ENCODE data around the gene NEURL4.
A peak's percentile ranks its signal among the peaks of the same experiment; 100 is the strongest.
"Not testable (repeated sequence)": the region's sequence is repeated elsewhere in the genome, so short reads cannot be mapped to it uniquely, and the experiment has no call there.

Gene NEURL4

DNA sequence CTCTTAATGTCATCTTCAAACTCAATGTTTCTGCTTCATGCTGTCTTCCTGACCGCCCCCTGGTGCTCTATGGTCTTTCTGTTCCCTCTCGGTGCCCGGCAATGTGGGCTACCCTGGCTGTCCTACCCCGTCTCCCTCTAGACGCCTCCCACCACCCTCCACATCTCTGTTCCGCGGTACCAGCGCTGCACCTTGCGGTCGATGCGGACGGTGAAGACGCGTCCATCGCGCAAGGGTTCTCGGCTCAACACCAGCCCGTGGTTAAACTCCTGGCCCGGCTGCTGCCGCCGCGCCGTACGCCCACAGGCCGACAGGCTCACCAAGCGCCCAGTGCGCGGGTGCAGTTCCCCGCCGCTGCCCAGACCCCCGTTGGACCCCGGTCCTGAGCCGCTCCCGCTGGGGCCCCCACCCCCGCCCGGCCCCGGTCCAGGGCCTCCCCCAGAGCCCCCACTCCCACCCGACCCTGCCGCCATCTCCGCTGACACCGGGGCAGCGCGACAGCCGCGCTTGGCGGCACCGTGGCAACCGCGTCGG, at the start of gene NEURL4:
TSS of gene NEURL4 (minus strand) at position 496 of the 534 bp plus-strand sequence. CDS start at position 473, 23 bp downstream.
- peak; percentile 38 for DNase-seq

DNA sequence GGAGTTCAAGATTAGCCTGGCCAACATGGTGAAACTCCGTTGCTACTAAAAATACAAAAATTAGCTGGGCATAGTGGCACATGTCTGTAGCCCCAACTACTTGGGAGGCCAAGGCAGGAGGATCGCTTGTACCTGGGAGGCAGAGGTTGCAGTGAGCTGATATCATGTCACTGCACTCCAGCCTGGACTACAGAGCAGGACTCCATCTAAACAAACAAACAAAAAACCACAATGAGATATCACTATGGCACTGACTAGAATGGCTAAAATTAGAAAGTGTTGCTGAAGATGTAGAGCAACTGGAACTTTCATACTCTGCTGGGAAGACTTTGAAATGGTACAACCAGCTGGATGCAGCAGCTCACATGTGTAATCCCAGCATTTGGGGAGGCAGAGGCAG, 45.2 kb upstream of the NEURL4 start:
- DNase-seq = no peak

DNA sequence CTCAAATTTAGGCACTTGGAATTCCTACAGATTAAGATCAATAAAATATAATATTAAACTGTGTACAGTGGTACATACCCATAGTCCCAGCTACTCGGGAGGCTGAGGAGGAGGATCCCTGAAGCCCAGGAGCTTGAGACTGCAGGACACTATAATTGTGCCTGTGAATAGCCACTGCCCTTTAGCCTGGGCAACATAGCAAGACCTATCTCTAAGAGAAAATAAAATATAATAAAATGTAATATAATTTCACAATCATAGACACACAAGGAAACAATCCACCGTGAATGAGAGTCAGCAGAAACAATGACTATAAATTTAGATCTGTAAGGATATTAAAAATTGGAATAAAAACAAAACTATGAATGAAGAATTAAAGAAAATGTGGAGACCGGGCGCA, 41.7 kb upstream of the NEURL4 start:
- DNase-seq = no peak

DNA sequence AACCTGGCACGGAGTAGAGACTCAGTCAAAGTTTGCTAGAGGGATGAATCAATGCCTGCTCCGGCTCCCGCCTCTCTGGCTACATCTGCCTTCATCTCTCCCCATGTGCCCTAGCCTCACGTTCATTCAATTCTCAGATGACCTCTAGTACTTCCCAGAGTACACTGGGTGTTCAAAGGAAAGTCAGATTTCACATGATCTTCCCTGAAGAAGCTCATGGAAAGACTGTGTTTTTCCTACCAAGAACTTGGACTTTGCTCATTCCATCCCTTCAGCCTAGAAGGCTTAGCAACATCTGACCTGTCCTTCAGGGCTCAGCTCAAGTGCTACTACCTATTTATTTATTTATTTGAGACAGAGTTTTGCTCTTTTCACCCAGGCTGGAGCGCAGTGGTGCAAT, 40.7 kb upstream of the NEURL4 start:
- DNase-seq = no peak

DNA sequence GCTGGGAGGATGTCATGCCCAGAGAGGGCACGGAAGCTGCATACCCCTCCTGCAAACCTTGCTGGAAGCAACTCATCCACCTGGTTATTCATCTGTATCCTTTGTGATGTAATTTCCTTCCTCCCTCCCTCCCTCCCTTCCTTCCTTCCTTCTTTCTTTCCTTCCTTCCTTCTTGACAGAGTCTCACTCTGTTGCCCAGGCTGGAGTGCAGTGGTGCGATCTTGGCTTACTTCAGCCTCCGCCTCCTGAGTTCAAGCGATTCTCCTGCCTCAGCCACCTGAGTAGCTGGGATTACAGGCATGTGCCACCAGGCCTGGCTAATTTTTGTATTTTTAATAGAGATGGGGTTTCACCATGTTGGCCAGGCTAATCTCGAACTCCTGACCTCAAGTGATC, 39.5 kb upstream of the NEURL4 start:
- DNase-seq = not testable (repeated sequence)

DNA sequence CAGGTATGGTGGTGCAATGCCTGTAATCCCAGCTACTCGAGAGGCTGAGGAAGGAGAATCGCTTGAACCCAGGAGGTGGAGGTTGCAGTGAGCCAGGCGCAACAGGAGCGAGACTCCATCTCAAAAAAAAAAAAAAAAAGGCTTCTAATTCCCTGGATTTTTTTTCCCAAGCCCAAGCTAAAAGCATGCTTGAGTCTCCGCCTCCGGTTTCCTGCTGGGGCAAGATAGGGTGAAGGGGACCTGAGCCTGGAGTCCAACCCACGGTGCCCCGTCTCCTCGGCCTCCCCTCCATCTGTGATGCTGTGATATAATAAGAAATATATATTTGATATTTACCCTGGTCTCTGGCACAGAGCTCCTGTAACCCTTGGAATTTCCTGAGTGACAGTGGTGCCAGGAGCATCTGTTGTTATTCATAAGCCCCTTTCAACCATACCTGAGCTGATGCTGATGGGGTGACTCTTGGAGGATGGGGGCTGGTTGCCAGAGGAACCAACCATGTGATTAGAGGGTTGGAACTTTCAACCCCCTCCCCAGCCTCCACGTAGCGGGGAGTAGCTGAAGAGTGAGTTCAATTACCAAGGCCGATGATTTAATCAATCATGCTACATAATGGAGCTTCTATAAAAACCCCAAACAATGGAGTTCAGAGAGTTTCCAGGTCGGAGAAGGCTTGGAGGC, 38.9 kb upstream of the NEURL4 start:
- DNase-seq = no peak

DNA sequence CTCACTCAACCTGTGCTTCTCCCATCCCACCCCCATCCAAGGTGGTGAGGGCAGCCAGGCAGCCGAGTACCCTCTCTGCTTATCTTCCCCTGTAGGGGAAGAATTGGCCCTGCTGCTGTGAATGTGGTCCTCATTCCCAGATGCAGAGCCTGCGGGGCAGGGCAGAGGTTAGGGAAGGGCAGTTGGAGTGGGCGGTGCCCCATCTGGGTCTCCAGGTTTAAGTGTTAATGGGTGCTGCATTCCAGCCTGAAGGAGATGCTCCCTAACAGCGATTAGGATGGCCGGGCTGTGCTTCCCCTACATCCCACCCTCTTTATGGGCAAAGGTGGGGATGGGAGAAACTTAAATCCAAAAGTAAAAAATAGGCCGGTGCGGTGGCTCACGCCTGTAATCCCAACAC, 37.9 kb upstream of the NEURL4 start:
- no peak for DNase-seq

DNA sequence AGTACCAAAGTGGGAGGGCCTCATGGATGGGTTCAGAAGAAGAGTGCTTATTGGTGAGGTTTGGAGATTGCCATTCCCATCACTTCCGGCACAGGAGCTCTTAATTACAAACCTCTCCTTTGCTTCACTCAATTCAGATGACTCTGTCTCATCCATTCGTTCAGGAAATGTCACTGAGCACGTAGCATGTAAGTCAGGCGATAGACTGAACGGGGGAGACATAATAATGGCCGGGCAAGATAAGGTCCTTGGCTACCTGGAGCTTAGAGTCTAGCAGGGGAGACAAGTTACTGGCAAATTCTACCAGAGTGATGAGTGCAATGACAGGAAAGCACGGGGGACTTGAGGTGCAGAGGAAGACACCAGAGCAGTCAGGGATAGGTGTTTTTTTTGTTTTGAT, 36.8 kb upstream of the NEURL4 start:
- not testable (repeated sequence) for DNase-seq

DNA sequence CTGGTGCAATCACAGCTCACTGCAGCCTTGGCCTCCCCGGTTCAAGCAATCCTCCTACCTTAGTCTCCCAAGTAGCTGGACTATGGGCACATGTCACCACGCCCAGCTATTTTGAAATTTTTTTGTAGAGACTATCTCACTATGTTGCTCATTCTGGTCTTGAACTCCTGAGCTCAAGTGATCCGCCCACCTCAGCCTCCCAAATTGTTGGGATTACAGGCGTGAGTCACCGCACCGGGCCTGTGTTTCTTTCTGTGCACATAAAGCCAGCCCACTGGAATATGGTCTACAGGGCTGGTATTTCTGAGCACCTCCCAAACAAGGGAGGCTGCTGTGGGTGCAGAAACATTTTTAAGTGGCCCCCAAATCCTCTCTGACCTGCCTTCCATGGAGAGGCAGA, 34.2 kb upstream of the NEURL4 start:
- DNase-seq = no peak

DNA sequence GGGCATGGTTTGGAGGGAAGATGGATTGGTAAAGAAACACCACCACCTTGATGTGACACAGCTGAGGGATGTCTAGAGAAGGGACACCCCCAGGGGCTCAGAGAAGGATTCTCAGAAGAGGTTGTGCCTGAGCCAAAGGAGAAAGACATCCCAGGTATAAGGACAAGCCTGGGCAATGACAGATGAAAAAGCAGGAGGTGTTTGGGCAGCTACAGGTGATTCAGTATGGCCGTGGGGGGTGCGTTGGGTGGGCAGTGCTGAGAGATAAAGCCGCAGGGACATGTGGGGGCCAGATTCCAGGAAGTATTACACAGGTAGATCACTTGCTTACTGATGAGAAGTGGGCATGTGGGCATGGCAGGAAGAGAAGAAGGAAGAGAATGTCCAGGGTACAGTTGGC, 32.8 kb upstream of the NEURL4 start:
- DNase-seq = no peak

DNA sequence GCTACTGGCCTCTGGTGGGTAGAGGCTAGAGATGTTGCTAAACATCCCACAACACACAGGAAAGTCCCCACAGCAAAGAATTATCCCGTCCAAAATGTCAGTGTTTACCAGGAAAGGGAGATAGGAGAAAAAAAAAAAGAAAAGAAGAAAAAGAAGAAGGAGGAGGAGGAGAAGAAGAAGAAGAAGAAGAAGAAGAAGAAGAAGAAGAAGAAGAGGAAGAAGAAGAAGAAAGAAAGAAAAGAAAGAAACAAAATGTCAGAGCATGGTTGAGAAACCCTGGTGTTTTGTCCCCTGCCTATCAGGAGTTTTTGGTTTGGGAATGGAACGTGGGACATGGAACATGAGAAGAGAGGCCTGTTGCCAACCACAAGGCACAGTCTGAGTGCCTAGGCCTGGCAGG, 28.2 kb upstream of the NEURL4 start:
- no peak for DNase-seq

DNA sequence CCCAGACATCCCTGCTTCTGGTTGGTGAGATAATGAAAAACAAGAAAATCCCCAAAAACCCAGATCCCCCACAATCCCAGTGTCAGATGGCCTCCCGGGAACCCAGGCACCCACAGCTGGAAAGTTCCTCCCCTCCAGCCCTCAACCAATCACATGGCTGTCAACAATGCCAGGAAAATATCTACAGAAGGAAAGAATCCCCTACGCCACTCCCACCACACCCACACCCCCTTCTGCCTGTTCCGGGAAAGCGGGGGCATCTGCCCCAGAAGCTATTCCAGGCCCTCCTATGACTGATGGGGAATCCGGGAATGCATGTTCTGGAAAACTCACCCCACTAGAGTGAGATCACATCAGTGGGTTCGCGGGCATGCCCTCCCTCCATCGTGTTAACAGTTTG, 27.6 kb upstream of the NEURL4 start:
- no peak for DNase-seq

DNA sequence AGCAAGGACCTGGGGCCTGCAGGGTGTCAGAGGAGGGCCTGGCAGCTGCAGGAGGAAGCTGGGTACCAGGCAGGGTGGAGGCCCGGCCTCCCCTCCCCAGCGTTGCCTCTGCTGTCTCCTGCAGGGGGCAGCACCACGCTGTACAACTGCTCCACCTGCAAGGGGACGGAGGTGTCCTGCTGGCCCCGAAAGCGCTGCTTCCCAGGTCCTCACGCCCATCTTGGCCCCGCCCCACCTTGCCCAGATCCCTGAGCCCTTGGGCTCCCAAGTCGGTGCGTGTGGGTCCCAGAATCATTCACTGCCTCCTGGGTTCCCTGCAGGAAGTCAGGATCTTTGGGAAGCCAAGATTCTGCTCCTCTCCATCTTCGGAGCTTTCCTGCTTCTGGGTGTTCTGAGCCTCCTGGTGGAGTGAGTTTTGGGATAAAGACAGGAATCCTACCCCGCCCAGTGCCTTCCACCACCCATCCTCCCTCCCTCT, 27.0 kb upstream of the NEURL4 start:
- DNase-seq = peak; percentile 69

DNA sequence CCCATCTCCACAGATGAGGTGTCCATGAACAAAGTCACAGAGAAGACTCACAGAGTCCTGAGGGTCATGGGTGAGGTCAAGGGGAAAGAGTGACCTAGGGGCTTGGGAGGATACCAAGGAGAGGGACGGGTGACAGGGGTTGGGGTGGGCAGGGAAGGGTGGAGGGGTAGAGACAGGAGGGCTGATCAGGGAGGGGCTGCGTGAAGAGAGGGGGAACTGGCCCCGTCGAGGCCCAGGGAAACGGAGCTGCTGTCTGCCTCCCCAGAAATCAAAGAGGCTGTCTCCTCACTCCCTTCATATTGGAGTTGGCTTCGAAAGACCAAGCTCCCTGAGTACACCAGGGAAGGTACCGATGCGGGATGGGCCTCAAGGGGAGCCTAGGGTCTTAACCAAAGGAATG, 26.4 kb upstream of the NEURL4 start:
- no peak for DNase-seq

DNA sequence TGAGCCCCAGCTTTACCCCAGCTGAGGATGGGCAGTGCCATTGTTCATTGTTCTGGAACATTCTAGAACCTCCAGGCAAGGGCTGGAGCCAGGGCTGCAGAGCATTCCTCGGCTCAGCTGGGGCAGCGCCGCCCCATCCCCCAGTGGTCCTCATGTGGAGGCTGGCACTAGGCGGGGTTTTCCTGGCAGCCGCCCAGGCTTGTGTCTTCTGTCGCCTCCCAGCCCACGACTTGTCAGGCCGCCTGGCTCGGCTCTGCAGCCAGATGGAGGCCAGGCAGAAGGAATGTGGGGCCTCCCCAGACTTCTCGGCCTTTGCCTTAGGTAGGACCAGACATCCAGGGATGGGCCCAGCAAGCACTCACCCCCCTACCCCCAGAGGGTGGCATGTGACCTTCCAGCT, 25.9 kb upstream of the NEURL4 start, which contains the start of gene TMEM95:
TSS of gene TMEM95 (plus strand) at position 104 of the 400 bp plus-strand sequence. CDS start at position 153, 49 bp downstream.
- no peak for DNase-seq

DNA sequence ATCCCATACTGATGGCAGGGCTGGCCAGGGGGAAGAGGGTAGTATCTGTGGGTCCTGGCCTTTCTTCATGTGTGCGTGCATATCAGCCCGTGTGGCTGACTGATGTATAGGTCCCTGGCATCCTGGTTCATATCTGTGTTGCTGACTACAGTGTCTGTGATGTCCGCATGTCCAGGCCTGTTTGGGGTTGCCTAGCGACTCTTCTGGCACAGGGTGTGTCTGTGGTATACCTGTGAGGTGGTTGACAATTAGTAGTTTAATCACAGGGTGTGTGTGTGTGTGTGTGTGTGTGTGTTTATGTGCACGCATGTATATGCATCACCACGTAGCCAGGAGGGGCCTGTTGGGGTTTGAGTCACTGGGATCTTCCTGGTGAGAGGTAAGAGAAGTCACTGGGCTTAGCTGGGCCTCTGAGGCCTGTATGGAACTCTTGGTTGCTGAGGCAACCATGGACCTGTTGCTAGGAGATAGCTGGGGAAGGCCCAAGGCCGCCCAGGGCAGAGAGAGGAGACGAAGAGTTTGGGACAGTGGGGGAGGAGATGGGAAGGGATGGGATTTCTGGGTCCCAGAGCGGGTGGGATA, 25.2 kb upstream of the NEURL4 start:
- DNase-seq = no peak

DNA sequence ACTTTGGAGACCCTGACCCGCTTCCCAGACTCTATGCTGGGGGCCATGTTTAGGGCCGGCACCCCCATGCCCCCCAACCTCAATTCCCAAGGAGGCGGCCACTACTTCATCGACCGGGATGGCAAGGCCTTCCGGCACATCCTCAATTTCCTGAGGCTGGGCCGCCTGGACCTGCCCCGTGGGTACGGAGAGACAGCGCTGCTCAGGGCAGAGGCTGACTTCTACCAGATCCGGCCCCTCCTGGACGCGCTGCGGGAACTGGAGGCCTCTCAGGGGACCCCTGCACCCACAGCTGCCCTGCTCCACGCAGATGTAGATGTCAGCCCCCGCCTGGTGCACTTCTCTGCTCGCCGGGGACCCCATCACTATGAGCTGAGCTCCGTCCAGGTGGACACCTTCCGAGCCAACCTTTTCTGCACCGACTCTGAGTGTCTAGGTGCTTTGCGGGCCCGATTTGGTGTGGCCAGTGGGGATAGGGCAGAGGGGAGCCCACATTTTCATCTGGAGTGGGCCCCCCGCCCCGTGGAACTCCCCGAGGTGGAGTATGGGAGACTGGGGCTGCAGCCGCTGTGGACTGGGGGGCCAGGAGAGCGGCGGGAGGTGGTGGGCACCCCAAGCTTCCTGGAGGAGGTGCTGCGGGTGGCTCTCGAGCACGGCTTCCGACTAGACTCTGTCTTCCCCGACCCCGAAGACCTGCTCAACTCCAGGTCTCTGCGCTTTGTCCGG, 23.9 kb upstream of the NEURL4 start:
- no peak for DNase-seq

DNA sequence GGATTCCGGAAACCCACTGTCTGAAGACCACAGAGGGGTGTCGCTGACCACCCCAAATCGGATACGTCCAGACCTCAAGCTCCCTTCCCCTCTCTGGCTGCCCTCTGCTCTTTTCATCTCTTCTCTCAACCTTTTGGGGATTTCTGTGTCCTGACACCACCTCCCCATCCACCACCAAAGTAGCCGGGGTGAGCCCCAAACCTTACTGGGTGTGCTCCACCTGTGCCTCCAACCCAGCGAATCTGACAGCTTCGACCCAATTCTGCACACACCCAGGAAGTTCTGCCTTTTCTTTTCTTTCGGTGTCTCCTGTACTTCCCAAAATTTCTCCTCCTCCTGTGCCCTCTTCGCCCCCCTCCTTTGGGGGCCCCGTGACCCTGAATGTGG, 23.4 kb upstream of the NEURL4 start:
- no peak for DNase-seq

DNA sequence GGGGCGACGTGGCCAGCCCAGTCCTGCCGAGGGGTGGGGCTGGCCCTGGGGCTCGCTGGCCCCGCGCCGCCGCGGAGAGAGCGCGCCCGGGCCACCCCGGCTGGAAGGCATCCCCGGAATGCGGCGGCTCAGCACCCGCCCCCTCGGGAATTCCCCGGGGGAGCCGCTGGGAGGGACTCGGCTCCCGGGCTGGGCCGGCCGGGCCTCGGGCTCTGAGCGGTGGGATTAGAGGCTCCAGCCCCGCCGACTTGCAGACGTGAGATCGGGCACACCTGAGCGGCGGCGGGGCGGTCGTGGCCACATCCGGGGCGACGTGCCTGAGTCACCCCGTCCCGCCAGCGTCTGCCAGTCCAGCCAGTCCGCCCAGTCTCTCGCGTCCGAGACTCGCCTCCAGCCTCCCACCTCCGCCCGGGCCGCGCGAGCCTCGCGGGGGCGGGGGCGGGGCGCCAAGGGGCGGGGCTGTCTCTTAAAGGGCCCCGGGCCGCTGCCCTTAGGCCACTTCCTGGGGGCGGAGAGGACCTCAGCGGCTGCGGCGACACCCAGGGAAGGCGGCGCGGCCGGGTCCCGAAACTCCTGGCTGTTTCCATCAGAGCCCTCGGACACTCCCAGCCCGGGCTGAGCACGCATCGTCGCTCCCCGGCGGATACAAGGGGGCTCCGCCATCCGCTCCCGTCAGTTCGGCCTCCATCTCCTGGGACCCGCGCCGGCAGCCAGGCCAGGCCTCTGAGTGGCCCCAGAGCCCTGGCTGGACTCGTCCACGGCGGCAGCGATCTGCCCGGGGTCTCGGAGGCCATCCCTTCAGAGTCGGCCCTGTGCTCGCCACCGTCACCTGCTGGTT, 22.7 kb upstream of the NEURL4 start, which contains the start of gene KCTD11:
TSS of gene KCTD11 (plus strand) at position 498 of the 838 bp plus-strand sequence.
- peak; percentile 68 for DNase-seq

DNA sequence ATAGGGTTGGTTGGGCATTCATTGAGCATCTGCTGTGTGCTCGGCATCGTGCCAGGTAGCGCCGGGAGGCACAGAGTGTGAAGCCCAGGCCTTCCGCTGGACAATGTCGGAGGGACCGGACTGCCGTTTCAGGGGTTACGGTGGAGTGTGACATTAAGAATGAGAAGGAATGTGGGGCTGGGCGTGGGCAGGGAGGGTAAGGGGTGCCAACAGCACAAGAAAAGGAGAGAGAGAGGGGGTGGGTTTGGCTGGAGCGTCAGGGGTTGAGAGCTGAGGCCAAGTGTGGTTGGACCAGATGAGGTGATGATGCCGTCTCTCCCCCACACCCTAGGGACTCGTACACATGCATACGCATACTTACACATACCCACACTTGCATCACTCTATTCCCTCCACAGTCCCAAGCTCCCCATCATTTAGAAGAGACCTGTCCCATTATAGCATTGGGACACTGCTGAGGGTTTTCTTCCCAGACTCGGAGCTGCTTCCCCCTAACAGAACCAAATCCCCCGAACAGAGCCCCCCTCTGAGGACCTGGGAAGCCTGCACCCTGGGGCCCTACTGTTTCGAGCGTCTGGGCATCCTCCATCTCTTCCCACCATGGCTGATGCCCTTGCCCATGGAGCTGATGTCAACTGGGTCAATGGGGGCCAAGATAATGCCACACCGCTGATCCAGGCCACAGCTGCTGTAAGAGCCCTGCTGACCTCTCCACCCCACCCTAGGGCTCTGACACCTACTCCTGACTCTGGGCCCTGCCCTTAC, 19.5 kb upstream of the NEURL4 start:
- no peak for DNase-seq

DNA sequence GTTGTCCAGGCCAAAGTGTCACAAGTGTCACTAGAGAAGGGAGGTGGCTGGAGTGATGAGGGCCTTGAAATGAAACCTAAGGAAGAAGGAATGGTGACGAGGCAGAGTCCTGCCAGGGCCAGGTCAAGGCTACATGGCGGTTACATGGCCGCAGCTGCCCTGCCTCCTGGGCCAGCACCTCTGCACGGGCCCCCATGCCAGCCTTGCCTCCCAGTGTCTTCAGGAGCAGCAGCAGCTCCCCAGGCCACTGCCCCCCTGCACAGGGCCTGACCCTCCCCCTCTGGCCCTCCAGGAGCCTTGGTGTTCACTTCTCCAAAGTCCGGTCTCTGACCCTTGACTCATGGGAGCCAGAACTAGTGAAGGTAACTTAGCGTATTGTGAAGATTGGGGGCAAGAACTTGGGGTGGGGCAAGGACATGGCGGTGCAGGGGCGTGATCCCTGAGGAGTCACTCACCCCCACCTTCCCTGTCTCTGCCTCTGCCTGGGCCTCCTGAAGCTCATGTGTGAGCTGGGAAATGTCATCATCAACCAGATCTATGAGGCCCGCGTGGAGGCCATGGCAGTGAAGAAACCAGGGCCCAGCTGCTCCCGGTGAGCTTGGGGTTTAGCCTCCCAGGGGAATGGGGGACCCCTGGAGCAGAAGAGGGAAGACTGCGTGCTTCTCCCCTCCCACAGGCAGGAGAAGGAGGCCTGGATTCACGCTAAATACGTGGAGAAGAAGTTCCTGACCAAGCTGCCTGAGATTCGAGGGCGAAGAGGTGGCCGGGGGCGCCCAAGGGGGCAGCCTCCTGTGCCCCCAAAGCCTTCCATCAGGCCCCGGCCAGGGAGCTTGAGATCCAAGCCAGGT, 18.7 kb upstream of the NEURL4 start:
- no peak for DNase-seq

All from MV-4-11 (cell line).